ENCODE data around the gene ITPRIPL1.

Gene ITPRIPL1

GRCh38 chr2:96304606-96305005, 20.5 kb upstream of the ITPRIPL1 start:
- Histone ChIP-seq H3K36me3 (peaks cover 44 to 78% (median 55%) of the 10 kb centered on the region in 11 experiments), H4K20me1 (peaks cover 9 to 47% (median 40%) of the 10 kb centered on the region in 11 experiments; a peak in 19 of 22 replicates), H3K27ac (peak overlapping the region; percentile 80 to 96 (median 88))

DNA sequence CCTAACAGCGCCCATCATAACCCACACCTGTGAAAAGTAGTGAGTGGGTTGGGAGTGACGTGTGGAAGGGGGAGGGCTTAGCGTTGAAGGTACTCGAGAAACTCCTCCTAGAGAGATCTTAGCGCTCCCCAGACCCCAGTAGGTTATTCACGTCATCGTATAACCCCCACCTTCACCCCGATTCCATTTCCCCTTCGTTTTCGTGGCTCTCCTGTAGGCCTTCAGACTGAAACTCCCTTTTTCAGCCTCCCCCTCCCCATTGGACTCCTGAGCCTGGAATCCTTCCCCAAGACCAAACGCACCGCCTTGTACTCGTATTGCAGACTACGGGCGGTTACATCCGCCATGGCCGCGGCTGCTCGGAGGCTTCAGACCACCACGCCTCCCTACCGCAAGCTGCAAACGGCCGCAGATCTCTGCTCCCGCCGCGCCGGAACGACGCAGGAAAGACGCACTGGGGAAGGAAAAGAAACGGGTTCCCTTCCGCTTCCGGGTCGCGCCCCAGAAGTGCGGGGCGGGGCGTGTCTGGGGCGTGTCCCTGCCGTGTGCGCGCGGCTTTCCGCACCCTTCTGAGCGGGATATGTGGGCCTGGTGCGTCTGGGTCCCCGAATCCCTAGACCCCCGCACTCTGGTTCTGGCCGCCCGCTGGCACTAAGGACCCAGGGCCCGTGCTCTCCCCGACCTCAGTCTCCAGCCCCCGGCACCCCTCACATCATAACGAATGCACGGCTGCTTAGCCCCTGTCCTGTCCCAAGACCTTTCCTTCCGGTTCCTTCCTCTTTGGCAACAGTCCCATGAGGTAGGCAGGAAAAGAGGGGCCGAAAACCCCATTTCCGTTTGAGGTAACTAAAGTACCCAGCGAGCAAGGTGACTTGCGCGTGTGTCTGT, 19.8 kb upstream of the ITPRIPL1 start, which contains the start of gene SNRNP200:
TSS of gene SNRNP200 (minus strand) at position 456 of the 888 bp plus-strand sequence. CDS start at position 347, 109 bp downstream.
- TF ChIP-seq Cebpa-rat (IDR thresholded peaks at IDR 0.05), result no peak
- peak within 1 kb of the TSS; percentile 79 to 91 (median 86) for H3K4me3 ChIP-seq
- no peaks in the 10 kb centered on the region for H3K27me3 ChIP-seq
- H3K36me3 ChIP-seq, result peaks cover 36 to 78% (median 53%) of the 10 kb centered on the region in 11 experiments
- H3K4me1 ChIP-seq, result peaks cover 39 to 65% (median 54%) of the 10 kb centered on the region in 10 experiments
- peak within 1 kb of the TSS; percentile 80 to 96 (median 88) for H3K27ac ChIP-seq
- peaks cover 9 to 40% (median 33%) of the 10 kb centered on the region in 11 experiments; a peak in 19 of 22 replicates for H4K20me1 ChIP-seq
- H3K9ac ChIP-seq, result peak within 1 kb of the TSS; percentile 85 to 93 (median 89)
- no peaks in the 10 kb centered on the region for H3K9me3 ChIP-seq (replicated peaks in 1 of 11)
- peak within 1 kb of the TSS; percentile 83 to 98 (median 94) for H3K4me2 ChIP-seq

More at GRCh38 chr2:96304606-96305005, 20.5 kb upstream of the ITPRIPL1 start:
- no peak for TF ChIP-seq Cebpa-rat (IDR thresholded peaks at IDR 0.05)
- Histone ChIP-seq H3K9me3 (replicated peaks in 1 of 11) (no peaks in the 10 kb centered on the region), H3K9ac (peak overlapping the region; percentile 85 to 93 (median 89)), H3K4me1 (peaks cover 39 to 65% (median 54%) of the 10 kb centered on the region in 10 experiments), H3K4me2 (peak overlapping the region; percentile 83 to 98 (median 93)), H3K4me3 (peak overlapping the region; percentile 79 to 91 (median 86)), H3K27me3 (no peaks in the 10 kb centered on the region)

- no peak for TF ChIP-seq Cebpa-rat (IDR thresholded peaks at IDR 0.05)
- H3K36me3 ChIP-seq, result peaks cover 30 to 73% (median 47%) of the 10 kb centered on the region in 11 experiments
- peak overlapping the region; percentile 83 to 98 (median 93) for H3K4me2 ChIP-seq
- H3K4me3 ChIP-seq, result peak overlapping the region; percentile 79 to 91 (median 86)
- H3K9ac ChIP-seq, result peak overlapping the region; percentile 85 to 93 (median 89)
- H3K9me3 ChIP-seq (replicated peaks in 1 of 11), result no peaks in the 10 kb centered on the region
- peaks cover 39 to 65% (median 54%) of the 10 kb centered on the region in 10 experiments for H3K4me1 ChIP-seq
- H4K20me1 ChIP-seq, result peaks cover 7 to 34% (median 29%) of the 10 kb centered on the region in 11 experiments; a peak in 19 of 22 replicates
- H3K27ac ChIP-seq, result peak overlapping the region; percentile 80 to 96 (median 88)
- no peaks in the 10 kb centered on the region for H3K27me3 ChIP-seq
These were observed 19.2 kb upstream of the ITPRIPL1 start for GRCh38 chr2:96305979-96306308.

DNA sequence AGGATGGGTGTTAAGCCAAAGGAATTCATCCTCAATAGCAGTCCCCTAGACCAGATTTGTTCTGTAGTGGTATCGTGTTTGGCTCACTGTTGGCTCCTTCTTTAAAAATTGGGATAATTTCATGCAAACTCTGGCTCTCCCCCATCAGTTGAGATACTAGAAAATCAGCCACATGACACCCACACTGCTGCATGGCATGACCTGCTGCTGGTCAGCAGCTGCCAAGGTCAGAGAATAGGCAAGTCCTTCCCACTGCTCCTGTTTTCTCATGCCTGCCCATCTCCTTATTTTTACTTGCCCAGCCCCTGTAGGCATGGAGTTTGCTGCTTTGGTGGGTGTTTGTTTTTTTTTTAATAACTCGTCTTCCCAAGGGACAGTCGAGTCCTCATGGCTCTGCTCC, 18.7 kb upstream of the ITPRIPL1 start:
- no peak for TF ChIP-seq Cebpa-rat (IDR thresholded peaks at IDR 0.05)

DNA sequence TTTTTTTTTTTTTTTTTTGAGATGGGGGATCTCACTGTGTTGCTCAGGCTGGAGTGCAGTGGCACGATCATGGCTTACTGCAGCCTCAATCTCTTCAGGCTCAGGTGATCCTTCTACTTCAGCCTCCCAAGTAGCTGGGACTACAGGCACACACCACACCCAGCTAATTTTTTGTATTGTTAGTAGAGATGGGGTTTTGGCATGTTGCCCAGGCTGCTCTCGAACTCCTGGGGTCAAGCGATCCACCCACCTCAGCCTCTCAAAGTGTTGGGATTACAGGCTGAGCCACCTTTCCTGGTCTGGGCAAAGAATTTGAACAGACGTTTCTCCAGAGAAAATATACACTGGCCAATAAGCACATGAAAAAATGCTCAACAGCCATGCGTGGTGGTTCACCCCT, 16.9 kb upstream of the ITPRIPL1 start:
- peaks cover 42 to 69% (median 50%) of the 10 kb centered on the region in 10 experiments for H3K4me1 ChIP-seq
- H3K9ac ChIP-seq, result peak overlapping the region in 4 of 11 experiments; percentile 6 to 23 (median 22); a peak in 2 of 22 replicates
- H3K9me3 ChIP-seq (replicated peaks in 1 of 11), result no peaks in the 10 kb centered on the region
- peak overlapping the region in 8 of 11 experiments; percentile 11 to 98 (median 69); a peak in 12 of 22 replicates for H3K4me2 ChIP-seq
- H3K27me3 ChIP-seq, result no peaks in the 10 kb centered on the region
- no peak for TF ChIP-seq Cebpa-rat (IDR thresholded peaks at IDR 0.05)
- H4K20me1 ChIP-seq, result peaks cover 0 to 11% (median 6%) of the 10 kb centered on the region in 11 experiments; a peak in 9 of 22 replicates
- H3K36me3 ChIP-seq, result peaks cover 7 to 66% (median 27%) of the 10 kb centered on the region in 11 experiments
- H3K4me3 ChIP-seq, result no peak overlapping the region
- peak overlapping the region in 8 of 11 experiments; percentile 0 to 96 (median 24); a peak in 6 of 22 replicates for H3K27ac ChIP-seq

More for the DNA sequence above, 18.7 kb upstream of the ITPRIPL1 start:
- H3K9ac ChIP-seq, result peak overlapping the region; percentile 85 to 93 (median 89); a peak in 21 of 22 replicates
- peaks cover 26 to 73% (median 43%) of the 10 kb centered on the region in 11 experiments for H3K36me3 ChIP-seq
- H3K27me3 ChIP-seq, result no peaks in the 10 kb centered on the region
- H4K20me1 ChIP-seq, result peaks cover 6 to 30% (median 25%) of the 10 kb centered on the region in 11 experiments; a peak in 19 of 22 replicates
- H3K4me3 ChIP-seq, result peak overlapping the region; percentile 79 to 91 (median 86)
- peaks cover 39 to 65% (median 54%) of the 10 kb centered on the region in 10 experiments for H3K4me1 ChIP-seq
- H3K27ac ChIP-seq, result peak overlapping the region; percentile 80 to 96 (median 88); a peak in 21 of 22 replicates
- peak overlapping the region; percentile 83 to 98 (median 93) for H3K4me2 ChIP-seq
- no peaks in the 10 kb centered on the region for H3K9me3 ChIP-seq (replicated peaks in 1 of 11)

GRCh38 chr2:96315005-96315399, 10.1 kb upstream of the ITPRIPL1 start:
- peak overlapping the region in 7 of 10 experiments; percentile 41 to 59 (median 48); a peak in 11 of 20 replicates for H3K4me3 ChIP-seq
- H4K20me1 ChIP-seq, result no peaks in the 10 kb centered on the region
- TF ChIP-seq Cebpa-rat (IDR thresholded peaks at IDR 0.05), result no peak
- H3K27ac ChIP-seq, result peak overlapping the region in 10 of 11 experiments; percentile 72 to 97 (median 88); a peak in 19 of 22 replicates
- peaks cover 0 to 7% (median 0%) of the 10 kb centered on the region in 11 experiments; a peak in 6 of 22 replicates for H3K9me3 ChIP-seq (replicated peaks in 1 of 11)
- peaks cover 0 to 46% (median 16%) of the 10 kb centered on the region in 11 experiments; a peak in 15 of 22 replicates for H3K36me3 ChIP-seq
- no peaks in the 10 kb centered on the region for H3K27me3 ChIP-seq
- H3K4me1 ChIP-seq, result peaks cover 43 to 88% (median 80%) of the 10 kb centered on the region in 10 experiments
- peak overlapping the region; percentile 84 to 98 (median 91) for H3K4me2 ChIP-seq
- peak overlapping the region in 9 of 11 experiments; percentile 70 to 84 (median 79); a peak in 16 of 22 replicates for H3K9ac ChIP-seq

GRCh38 chr2:96315400-96316071, 9.6 kb upstream of the ITPRIPL1 start:
- Histone ChIP-seq H3K9me3 (replicated peaks in 1 of 11) (peaks cover 0 to 7% (median 0%) of the 10 kb centered on the region in 11 experiments; a peak in 6 of 22 replicates), H4K20me1 (no peaks in the 10 kb centered on the region), H3K4me3 (peak overlapping the region; percentile 4 to 59 (median 47); a peak in 18 of 20 replicates), H3K4me1 (peaks cover 48 to 93% (median 84%) of the 10 kb centered on the region in 10 experiments), H3K36me3 (peaks cover 0 to 42% (median 14%) of the 10 kb centered on the region in 11 experiments; a peak in 14 of 22 replicates), H3K27ac (peak overlapping the region; percentile 34 to 97 (median 87); a peak in 21 of 22 replicates), H3K9ac (peak overlapping the region in 10 of 11 experiments; percentile 65 to 84 (median 76); a peak in 20 of 22 replicates), H3K4me2 (peak overlapping the region; percentile 84 to 98 (median 91)), H3K27me3 (no peaks in the 10 kb centered on the region)
- no peak for TF ChIP-seq Cebpa-rat (IDR thresholded peaks at IDR 0.05)

GRCh38 chr2:96316999-96317398, 8.1 kb upstream of the ITPRIPL1 start:
- no peak for TF ChIP-seq Cebpa-rat (IDR thresholded peaks at IDR 0.05)
- Histone ChIP-seq H3K9ac (peak overlapping the region in 8 of 11 experiments; percentile 0 to 84 (median 74); a peak in 7 of 22 replicates), H3K27ac (peak overlapping the region in 9 of 11 experiments; percentile 79 to 97 (median 88); a peak in 17 of 22 replicates), H4K20me1 (no peaks in the 10 kb centered on the region), H3K27me3 (no peaks in the 10 kb centered on the region), H3K9me3 (replicated peaks in 1 of 11) (peaks cover 0 to 7% (median 0%) of the 10 kb centered on the region in 11 experiments; a peak in 6 of 22 replicates), H3K4me1 (peaks cover 54 to 90% (median 84%) of the 10 kb centered on the region in 10 experiments), H3K4me3 (peak overlapping the region in 4 of 10 experiments; percentile 48 to 59 (median 52); a peak in 1 of 20 replicates), H3K4me2 (peak overlapping the region; percentile 84 to 98 (median 91); a peak in 21 of 22 replicates), H3K36me3 (peaks cover 0 to 31% (median 13%) of the 10 kb centered on the region in 11 experiments; a peak in 13 of 22 replicates)
